PFSK-1 (cell line): ENCODE data around the gene NDEL1.

ENCODE experiments used
- FOXP2 ChIP-seq: optimal IDR thresholded peaks from 2 replicates; pipeline ENCODE3; 2011; ENCODE audit warnings: borderline replicate concordance, control low read depth, inconsistent platforms; ENCODE audit not compliant: insufficient read depth; ENCODE audit errors: extremely low read length, extremely low read depth
- POLR2AphosphoS5 ChIP-seq: IDR thresholded peaks from 2 replicates; pipeline ENCODE4 v1.6.1; 2012; ENCODE audit warnings: low read depth, mild to moderate bottlenecking, control low read depth, low read length, moderate library complexity
- REST ChIP-seq, 2 experiments: IDR thresholded peaks; 2 replicates each; pipeline versions ENCODE4 v1.6.1 to v1.8.0; 2011 to 2012; ENCODE audit warnings: low read depth in 2 of 2, low read length in 2 of 2, control low read depth in 1 of 2, inconsistent platforms in 1 of 2, mild to moderate bottlenecking in 1 of 2, moderate library complexity in 1 of 2; ENCODE audit not compliant: insufficient read depth in 1 of 2
- SIN3A ChIP-seq: IDR thresholded peaks from 2 replicates; pipeline ENCODE4 v1.6.1; 2012; ENCODE audit warnings: mild to moderate bottlenecking, low read length, moderate library complexity, borderline replicate concordance; ENCODE audit not compliant: insufficient read depth
- TAF1 ChIP-seq: IDR thresholded peaks from 2 replicates; pipeline ENCODE4 v1.6.1; 2012; ENCODE audit warnings: low read length, control low read depth, borderline replicate concordance; ENCODE audit not compliant: insufficient read depth

- TF ChIP-seq TAF1 (no peak), REST (IDR thresholded peaks at IDR 0.05; ENCODE audit: insufficient read depth in 1 of 2, low read depth in 2 of 2, low read length in 2 of 2) (no peak), SIN3A (no peak), POLR2AphosphoS5 (no peak), FOXP2 (no peak)
Measured at GRCh38 chr17:8499614-8500013, 63.9 kb downstream of the NDEL1 start.
